ENCODE results near the gene PLCB1.
A peak's percentile ranks its signal among the peaks of the same experiment; 100 is the strongest.
"Not testable (repeated sequence)": the region's sequence is repeated elsewhere in the genome, so short reads cannot be mapped to it uniquely, and the experiment has no call there.

PLCB1 gene

DNA sequence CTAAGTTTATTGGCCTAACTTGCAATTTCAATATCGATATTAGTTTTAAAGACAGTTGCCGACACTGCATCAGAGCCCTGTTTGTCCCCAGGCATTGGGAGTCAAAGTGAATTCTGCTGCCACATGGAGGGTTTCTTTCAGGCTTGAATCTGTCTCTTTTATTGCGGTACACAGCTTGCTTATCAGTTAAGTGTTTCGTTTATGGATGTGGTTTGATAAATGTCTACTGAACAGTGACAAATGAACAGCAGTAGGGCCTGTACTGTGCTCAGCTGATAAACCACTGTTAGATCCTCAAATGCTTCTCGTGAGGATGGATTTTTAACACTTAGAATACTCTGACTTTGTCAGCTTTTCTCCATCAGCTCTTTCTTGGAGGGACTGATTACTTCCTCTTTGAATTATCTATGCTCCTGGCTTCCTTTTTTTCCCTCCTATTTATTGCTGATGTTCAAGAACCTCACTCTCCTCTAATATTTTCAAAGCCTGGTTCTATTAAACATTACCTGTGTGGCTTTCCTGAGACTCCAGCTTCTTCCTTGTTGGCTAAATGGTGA is 240.8 kb downstream of the PLCB1 start:
- Histone ChIP-seq H3K36me3 (no peaks in the 10 kb centered on the region), H3K9me3 (ENCODE audit: severe bottlenecking) (no peaks in the 10 kb centered on the region), H3K27me3 (ENCODE audit: insufficient read depth, low read depth, severe bottlenecking) (no peaks in the 10 kb centered on the region), H3K4me3 (ENCODE audit: low read depth, low read length) (no peak overlapping the region), H3K27ac (no peak overlapping the region)
- DNase-seq: no peak
- TF ChIP-seq, protein P1, sequence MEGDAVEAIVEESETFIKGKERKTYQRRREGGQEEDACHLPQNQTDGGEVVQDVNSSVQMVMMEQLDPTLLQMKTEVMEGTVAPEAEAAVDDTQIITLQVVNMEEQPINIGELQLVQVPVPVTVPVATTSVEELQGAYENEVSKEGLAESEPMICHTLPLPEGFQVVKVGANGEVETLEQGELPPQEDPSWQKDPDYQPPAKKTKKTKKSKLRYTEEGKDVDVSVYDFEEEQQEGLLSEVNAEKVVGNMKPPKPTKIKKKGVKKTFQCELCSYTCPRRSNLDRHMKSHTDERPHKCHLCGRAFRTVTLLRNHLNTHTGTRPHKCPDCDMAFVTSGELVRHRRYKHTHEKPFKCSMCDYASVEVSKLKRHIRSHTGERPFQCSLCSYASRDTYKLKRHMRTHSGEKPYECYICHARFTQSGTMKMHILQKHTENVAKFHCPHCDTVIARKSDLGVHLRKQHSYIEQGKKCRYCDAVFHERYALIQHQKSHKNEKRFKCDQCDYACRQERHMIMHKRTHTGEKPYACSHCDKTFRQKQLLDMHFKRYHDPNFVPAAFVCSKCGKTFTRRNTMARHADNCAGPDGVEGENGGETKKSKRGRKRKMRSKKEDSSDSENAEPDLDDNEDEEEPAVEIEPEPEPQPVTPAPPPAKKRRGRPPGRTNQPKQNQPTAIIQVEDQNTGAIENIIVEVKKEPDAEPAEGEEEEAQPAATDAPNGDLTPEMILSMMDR (IDR thresholded peaks at IDR 0.05; ENCODE audit: low read depth, low read length): no peak

DNA sequence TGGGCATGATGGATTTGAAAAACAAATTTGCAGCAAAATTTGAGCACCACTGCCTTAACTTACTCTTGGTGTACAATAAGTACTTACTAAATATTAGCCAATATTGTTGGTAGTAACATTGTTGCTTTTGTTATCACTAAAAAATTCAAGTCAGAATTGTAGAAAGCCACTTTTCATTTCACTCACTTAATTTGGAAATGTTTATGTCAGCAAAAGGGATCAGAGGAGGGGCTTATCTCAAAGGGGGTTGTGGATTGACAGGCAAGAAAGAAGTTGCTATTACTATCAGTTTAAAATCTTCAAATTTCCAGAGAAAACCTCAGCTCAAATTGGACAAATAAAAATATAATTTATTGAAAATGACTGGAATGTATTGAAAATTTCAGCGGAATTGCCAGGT is 241.5 kb downstream of the PLCB1 start:
- no peaks in the 10 kb centered on the region for H3K36me3 ChIP-seq

DNA sequence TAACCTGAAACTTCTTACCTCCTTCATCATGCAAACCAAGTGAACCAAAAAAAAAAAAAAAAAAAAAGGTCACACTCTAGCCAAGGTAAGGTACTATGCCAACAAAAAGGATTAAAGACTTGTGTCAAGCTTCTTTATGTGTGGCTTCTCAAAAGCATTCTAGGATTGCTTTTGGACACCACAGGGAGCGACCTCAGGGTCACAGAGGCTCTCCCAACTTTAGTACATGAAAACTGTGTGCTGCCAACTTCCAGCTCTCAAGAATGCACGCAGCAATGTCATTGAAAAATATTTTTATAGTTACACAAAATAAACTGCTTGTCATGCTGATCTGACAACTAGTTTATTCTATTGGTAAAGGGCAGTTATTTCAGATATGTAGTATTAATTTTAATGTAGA is 243.8 kb downstream of the PLCB1 start:
- Histone ChIP-seq H3K27ac (no peak overlapping the region), H3K9me3 (ENCODE audit: severe bottlenecking) (no peaks in the 10 kb centered on the region), H3K36me3 (no peaks in the 10 kb centered on the region), H3K27me3 (ENCODE audit: insufficient read depth, low read depth, severe bottlenecking) (no peaks in the 10 kb centered on the region), H3K4me3 (ENCODE audit: low read depth, low read length) (no peak overlapping the region)
- DNase-seq: no peak
- TF ChIP-seq, protein P1 (IDR thresholded peaks at IDR 0.05; ENCODE audit: low read depth, low read length): no peak

More for the DNA sequence above, 241.5 kb downstream of the PLCB1 start:
- Histone ChIP-seq H3K9me3 (ENCODE audit: severe bottlenecking) (no peaks in the 10 kb centered on the region), H3K4me3 (ENCODE audit: low read depth, low read length) (no peak overlapping the region), H3K27me3 (ENCODE audit: insufficient read depth, low read depth, severe bottlenecking) (no peaks in the 10 kb centered on the region), H3K27ac (no peak overlapping the region)
- TF ChIP-seq, protein P1 (IDR thresholded peaks at IDR 0.05; ENCODE audit: low read depth, low read length): no peak
- no peak for DNase-seq

DNA sequence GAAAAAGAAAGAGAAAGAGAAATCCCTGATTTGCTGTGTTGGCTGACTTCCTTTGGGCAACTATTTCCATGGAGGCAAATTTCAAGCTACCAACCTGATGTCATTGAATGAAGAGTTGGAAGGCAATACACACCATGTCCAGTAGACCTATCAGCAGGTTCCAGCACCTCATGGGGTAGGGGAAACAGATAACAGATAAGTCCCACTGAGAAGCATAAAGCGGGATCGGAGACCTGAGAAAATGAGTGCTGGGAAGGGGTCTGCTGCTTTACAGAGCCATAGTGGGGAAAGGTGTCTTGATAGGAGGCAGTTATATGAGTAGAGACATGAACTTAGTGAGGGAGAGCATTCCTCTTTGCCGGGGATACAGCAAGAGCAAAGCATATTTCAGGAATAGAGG is 244.9 kb downstream of the PLCB1 start:
- Histone ChIP-seq H3K36me3 (no peaks in the 10 kb centered on the region), H3K27me3 (ENCODE audit: insufficient read depth, low read depth, severe bottlenecking) (no peaks in the 10 kb centered on the region), H3K4me3 (ENCODE audit: low read depth, low read length) (no peak overlapping the region), H3K27ac (no peak overlapping the region), H3K9me3 (ENCODE audit: severe bottlenecking) (no peaks in the 10 kb centered on the region)
- DNase-seq: no peak
- TF ChIP-seq, protein P1 (IDR thresholded peaks at IDR 0.05; ENCODE audit: low read depth, low read length): no peak

DNA sequence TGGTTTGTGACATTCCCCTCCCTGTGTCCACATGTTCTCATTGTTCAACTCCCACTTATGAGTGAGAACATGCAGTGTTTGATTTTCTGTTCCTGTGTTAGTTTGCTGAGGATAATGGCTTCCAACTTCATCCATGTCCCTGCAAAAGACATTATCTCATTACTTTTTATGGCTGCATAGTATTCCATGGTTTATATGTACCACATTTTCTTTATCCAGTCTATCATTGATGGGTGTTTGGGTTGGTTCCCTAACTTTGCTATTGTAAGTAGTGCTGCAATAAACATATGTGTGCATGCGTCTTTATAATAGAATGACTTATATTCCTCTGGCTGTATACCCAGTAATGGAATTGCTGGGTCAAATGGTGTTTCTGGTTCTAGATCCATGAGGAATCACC is 247.1 kb downstream of the PLCB1 start:
- not testable (repeated sequence) for H3K4me3 ChIP-seq (ENCODE audit: low read depth, low read length); H3K27me3 ChIP-seq (ENCODE audit: insufficient read depth, low read depth, severe bottlenecking); H3K36me3 ChIP-seq; H3K27ac ChIP-seq; H3K9me3 ChIP-seq (ENCODE audit: severe bottlenecking); DNase-seq

DNA sequence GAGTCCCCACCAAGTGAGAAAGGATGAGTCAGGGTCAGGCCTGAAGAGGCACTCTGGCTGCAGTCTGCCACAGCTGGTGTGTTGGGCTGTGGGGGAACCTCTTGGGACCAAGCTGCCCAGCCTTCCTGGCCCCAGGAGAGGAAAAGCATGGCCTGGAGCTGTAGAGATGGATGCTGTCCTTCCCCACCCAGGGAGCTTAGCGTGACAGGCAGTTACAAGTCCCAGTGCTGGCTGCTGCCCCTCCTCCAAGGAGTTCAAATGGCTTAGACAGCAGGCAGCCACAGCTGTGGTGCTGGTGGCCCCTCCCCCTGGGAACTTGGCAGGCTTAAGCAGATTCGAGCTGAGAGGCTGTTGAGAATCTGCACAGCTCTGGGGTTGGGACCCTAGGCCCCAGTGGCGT is 253.2 kb downstream of the PLCB1 start:
- no peaks in the 10 kb centered on the region for H3K9me3 ChIP-seq (ENCODE audit: severe bottlenecking)
- no peak overlapping the region for H3K4me3 ChIP-seq (ENCODE audit: low read depth, low read length)
- no peaks in the 10 kb centered on the region for H3K27me3 ChIP-seq (ENCODE audit: insufficient read depth, low read depth, severe bottlenecking)
- TF ChIP-seq, protein P1 (IDR thresholded peaks at IDR 0.05; ENCODE audit: low read depth, low read length): no peak
- H3K36me3 ChIP-seq: no peaks in the 10 kb centered on the region
- H3K27ac ChIP-seq: no peak overlapping the region
- DNase-seq: peak; percentile 91
